Measurements from ENCODE around the gene TRPM5.

Gene TRPM5

GRCh38 chr11:2418693-2419360 lies 25.5 kb downstream of the TRPM5 start:
- H3K4me3 ChIP-seq (ENCODE audit: low read length), result no peak overlapping the region
- TF ChIP-seq CTCF (conservative IDR thresholded peaks at IDR 0.05; ENCODE audit: low read depth, low read length), result no peak
- DNase-seq (ENCODE audit: low read depth), result no peak

- no peak for TF ChIP-seq CTCF (conservative IDR thresholded peaks at IDR 0.05; ENCODE audit: low read depth, low read length)
- DNase-seq (ENCODE audit: low read depth), result no peak
- no peak overlapping the region for H3K4me3 ChIP-seq (ENCODE audit: low read length)
These were observed 26.2 kb downstream of the TRPM5 start for GRCh38 chr11:2417856-2418692.

- TF ChIP-seq CTCF (conservative IDR thresholded peaks at IDR 0.05; ENCODE audit: low read depth, low read length), result no peak
- no peak for DNase-seq (ENCODE audit: low read depth)
- no peak overlapping the region for H3K4me3 ChIP-seq (ENCODE audit: low read length)
These were observed 27.5 kb downstream of the TRPM5 start for GRCh38 chr11:2416765-2417164.

- no peak for TF ChIP-seq CTCF (conservative IDR thresholded peaks at IDR 0.05; ENCODE audit: low read depth, low read length)
- H3K4me3 ChIP-seq (ENCODE audit: low read length), result no peak overlapping the region
- DNase-seq (ENCODE audit: low read depth), result no peak
These were observed 28.5 kb downstream of the TRPM5 start for GRCh38 chr11:2415601-2416380.

- TF ChIP-seq CTCF (conservative IDR thresholded peaks at IDR 0.05; ENCODE audit: low read depth, low read length), result no peak
- no peak overlapping the region for H3K4me3 ChIP-seq (ENCODE audit: low read length)
- no peak for DNase-seq (ENCODE audit: low read depth)
These were observed 29.1 kb downstream of the TRPM5 start for GRCh38 chr11:2415171-2415570.

- DNase-seq (ENCODE audit: low read depth), result no peak
- no peak overlapping the region for H3K4me3 ChIP-seq (ENCODE audit: low read length)
- TF ChIP-seq CTCF (conservative IDR thresholded peaks at IDR 0.05; ENCODE audit: low read depth, low read length), result no peak
These were observed 29.7 kb downstream of the TRPM5 start for GRCh38 chr11:2414616-2415015.

All from retinal pigment epithelial cell (primary cell).